GM12878 (cell line): ENCODE data around the gene FNDC3A. TPM values are rescaled to one million over a fixed set of nuclear protein-coding genes. Genes with fewer than 3 reads are reported as not detected.

Source experiments
- ATAC-seq: fragments of 200-7000 bp; cut with Tn5 transposase; 3 replicates; pipeline ENCODE4 v1.9.1; 2020; ENCODE audit warnings: mild to moderate bottlenecking, moderate library complexity
- BruUV-seq: library from RNA; stranded (reverse); fragments of 400-500 nt; replicated peaks from 2 replicates; lab custom pipeline; 2021; lab: Mats Ljungman, UMichigan
- CTCF ChIA-PET: fragments of 300-600 bp; sonication (Branson Sonifier 250); formaldehyde crosslinking; extraction: SDS; loops from one replicate; lab custom pipeline; 2021; ENCODE audit warnings: inconsistent platforms; lab: Yijun Ruan, JAX
- POLR2A ChIA-PET: fragments of 350-600 bp; formaldehyde crosslinking; extraction: SDS; loops from one replicate; lab custom pipeline; 2021; ENCODE audit warnings: inconsistent platforms; lab: Charles Lee
- RAD21 ChIA-PET: fragments of 300-600 bp; sonication (Branson Sonifier 250); formaldehyde crosslinking; loops from one replicate; lab custom pipeline; 2023; ENCODE audit warnings: antibody characterized with exemption; ENCODE audit not compliant: unreplicated experiment; lab: Charles Lee
- SMC1A ChIA-PET: fragments of 300-600 bp; sonication (Branson Sonifier 250); formaldehyde crosslinking; loops from one replicate; lab custom pipeline; 2023; ENCODE audit not compliant: unreplicated experiment, uncharacterized antibody; lab: Charles Lee
- DNase-seq: peaks from one replicate; pipeline ENCODE4 v3.0.0-alpha.2; 2011; ENCODE audit warnings: low read depth, low spot score
- FAIRE-seq: peaks from 3 replicates; lab custom pipeline; 2011; peaks lifted over from hg19 to GRCh38; lab: Jason Lieb, UNC
- H2AFZ ChIP-seq: 2 replicates; pipeline ENCODE4 v1.6.0; 2011; ENCODE audit warnings: low read depth, low read length, control low read depth; ENCODE audit not compliant: control insufficient read depth
- H3K27ac ChIP-seq: 2 replicates; pipeline ENCODE4 v1.5.1; 2011; ENCODE audit warnings: control low read depth; ENCODE audit not compliant: control insufficient read depth, insufficient read depth
- H3K27me3 ChIP-seq, 2 experiments: replicated peaks in 1 of 2; 2 replicates each; pipeline versions ENCODE4 v1.6.0 to v1.6.1; 2011; ENCODE audit warnings: low read length in 1 of 2; ENCODE audit not compliant: control insufficient read depth in 2 of 2, insufficient read depth in 2 of 2
- H3K36me3 ChIP-seq, 2 experiments: 2 replicates each; pipeline ENCODE4 v1.5.1; 2011; ENCODE audit warnings: low read length in 1 of 2; ENCODE audit not compliant: control insufficient read depth in 2 of 2, insufficient read depth in 2 of 2
- H3K4me1 ChIP-seq: 2 replicates; pipeline ENCODE4 v1.6.1; 2011; ENCODE audit warnings: mild to moderate bottlenecking, low read length, moderate library complexity, mixed read lengths; ENCODE audit not compliant: control insufficient read depth, insufficient read depth
- H3K4me2 ChIP-seq: 2 replicates; pipeline ENCODE4 v1.6.0; 2011; ENCODE audit warnings: control low read depth; ENCODE audit not compliant: control insufficient read depth, insufficient read depth
- H3K4me3 ChIP-seq: fragments of 200-600 bp; sonication (generic); 2 replicates; pipeline ENCODE4 v1.5.1; 2016
- H3K79me2 ChIP-seq: 2 replicates; pipeline ENCODE4 v1.6.0; 2011; ENCODE audit warnings: low read length; ENCODE audit not compliant: control insufficient read depth, insufficient read depth
- H3K9ac ChIP-seq: 2 replicates; pipeline ENCODE4 v1.8.0; 2011; ENCODE audit warnings: low read length, control low read depth, mixed read lengths; ENCODE audit not compliant: control insufficient read depth, insufficient read depth
- H3K9me3 ChIP-seq: replicated peaks from 3 replicates; pipeline ENCODE4 v1.5.1; 2011; ENCODE audit warnings: mild to moderate bottlenecking, low read length; ENCODE audit not compliant: control insufficient read depth, insufficient read depth
- H4K20me1 ChIP-seq: 2 replicates; pipeline ENCODE4 v1.6.0; 2011; ENCODE audit not compliant: control insufficient read depth, insufficient read depth
- ATF3 ChIP-seq: IDR thresholded peaks from 2 replicates; pipeline ENCODE4 v1.6.1; 2011; ENCODE audit warnings: low read depth, mild to moderate bottlenecking, low read length, moderate library complexity, borderline replicate concordance; ENCODE audit errors: extremely low read depth
- BCL11A ChIP-seq: IDR thresholded peaks from 2 replicates; pipeline ENCODE4 v1.6.1; 2011; ENCODE audit warnings: low read depth, low read length
- EED ChIP-seq: sonication (generic); IDR thresholded peaks from 2 replicates; pipeline ENCODE4 v1.6.1; 2016; ENCODE audit warnings: antibody characterized with exemption, low read depth
- IKZF1 ChIP-seq: fragments of 450-650 bp; conservative IDR thresholded peaks from 2 replicates; pipeline ENCODE4 v1.6.1; 2017; ENCODE audit warnings: antibody characterized with exemption, mild to moderate bottlenecking
- IKZF2 ChIP-seq, 2 experiments: fragments of 450-650 bp; IDR thresholded peaks; 2 replicates each; pipeline ENCODE4 v1.6.1; 2017; ENCODE audit warnings: mild to moderate bottlenecking in 2 of 2, moderate library complexity in 2 of 2
- IRF5 ChIP-seq: fragments of 450-650 bp; IDR thresholded peaks from 2 replicates; pipeline ENCODE4 v1.6.1; 2017; ENCODE audit warnings: borderline replicate concordance
- JUNB ChIP-seq: IDR thresholded peaks from 2 replicates; pipeline ENCODE4 v1.6.1; 2016; ENCODE audit warnings: antibody characterized with exemption, mild to moderate bottlenecking
- NFIC ChIP-seq: IDR thresholded peaks from 2 replicates; pipeline ENCODE4 v1.6.1; 2012; ENCODE audit warnings: low read depth, mild to moderate bottlenecking, inconsistent platforms, low read length, moderate library complexity
- NR2C1 ChIP-seq: fragments of 450-650 bp; IDR thresholded peaks from 2 replicates; pipeline ENCODE4 v1.6.1; 2017; ENCODE audit warnings: antibody characterized with exemption, mild to moderate bottlenecking, moderate library complexity
- RUNX3 ChIP-seq: IDR thresholded peaks from 2 replicates; pipeline ENCODE4 v1.6.1; 2012; ENCODE audit warnings: low read length, inconsistent platforms
- SIX5 ChIP-seq: IDR thresholded peaks from 2 replicates; pipeline ENCODE4 v1.6.1; 2011; ENCODE audit warnings: mild to moderate bottlenecking, low read depth, low read length, moderate library complexity; ENCODE audit not compliant: severe bottlenecking
- ZNF274 ChIP-seq: IDR thresholded peaks from one replicate; pipeline ENCODE4 v1.8.0; 2011; ENCODE audit not compliant: insufficient read length, insufficient read depth
- ZNF687 ChIP-seq: fragments of 450-650 bp; IDR thresholded peaks from 2 replicates; pipeline ENCODE4 v1.6.1; 2017; ENCODE audit warnings: mild to moderate bottlenecking, moderate library complexity
- WGBS: methylation state at CpG from one replicate; pipeline ENCODE4 v1.1.6; 2016; ENCODE audit warnings: low lambda C conversion rate; ENCODE audit not compliant: insufficient replicate concordance, insufficient coverage; ENCODE audit errors: missing lambda C conversion rate; 5-methylcytosine and 5-hydroxymethylcytosine counted together
- in situ Hi-C: fragments of 300-500 bp; cut with MboI; formaldehyde crosslinking; loops from 9 replicates; pipeline ENCODE4 v1.14.3; 2018; ENCODE audit warnings: mixed read lengths
- intact Hi-C: fragments of 100-400 bp; cut with micrococcal nuclease; formaldehyde crosslinking; loops from one replicate; pipeline ENCODE4 v1.14.2; 2022; ENCODE audit not compliant: unreplicated experiment
- polyA plus RNA-seq, 11 experiments: library from polyadenylated mRNA; depleted of rRNA in 4 of 11; unstranded in 6 of 11; stranded (reverse) in 5 of 11; fragments of >200 nt; fragmentation: Nextera tagmentation in 4 of 11; fragmentation: Illumina TruSeq in 1 of 11; extraction: Ambion mirVana in 4 of 11; extraction: Trizol in 1 of 11; gene quantifications; 1 replicate in 1 of 11; 2 replicates in 10 of 11; pipeline versions ENCODE4 v1.2.1 to v1.2.3, GENCODE V29; 2011 to 2016; ENCODE audit warnings: inconsistent platforms in 2 of 11, missing spikeins in 2 of 11, low read depth in 1 of 11
- total RNA-seq, 4 experiments: library from RNA; depleted of rRNA in 3 of 4; stranded (reverse); fragments of >200 nt in 3 of 4; fragmentation: Illumina TruSeq in 1 of 4; extraction: Trizol in 1 of 4; gene quantifications; 2 replicates each; pipeline versions ENCODE4 v1.2.1 to v1.2.3, GENCODE V29; 2013 to 2021
- TF ChIP-seq, protein P1 (sequence below): IDR thresholded peaks from 2 replicates; pipeline ENCODE4 v1.6.1; 2012; ENCODE audit warnings: low read depth, low read length, improper control_type of control experiment

The FNDC3A gene
- total and polyA plus RNA-seq, 10 of the 15 experiments (the other 5 are each of a cell fraction or from before 2014, with no cell fraction given), result 6.3 to 46.4 (median 22.8) TPM

- Histone ChIP-seq H3K4me2 (no peak overlapping the region), H3K79me2 (no peaks in the 10 kb centered on the region), H3K27ac (no peak overlapping the region), H2AFZ (no peak overlapping the region), H3K36me3 (peaks cover 0 to 17% of the 10 kb centered on the region in 2 experiments; a peak in 3 of 4 replicates), H4K20me1 (no peaks in the 10 kb centered on the region), H3K27me3 (no peaks in the 10 kb centered on the region), H3K9me3 (no peaks in the 10 kb centered on the region), H3K4me3 (no peak overlapping the region), H3K9ac (no peak overlapping the region), H3K4me1 (no peaks in the 10 kb centered on the region)
- DNase-seq (peak; percentile 12), FAIRE-seq (no peak), ATAC-seq (peak; percentile 34; the same call in 2 of the 3 replicates)
- ChIA-PET POLR2A (interaction anchor here (0.8 kb wide), 1 partner anchor 1167 kb away, joined by 3 read pairs; no protein-coding TSS in a partner anchor), CTCF (interaction anchor here (0.9 kb wide), 1 partner anchor 11 kb away, joined by 3 read pairs; no protein-coding TSS in a partner anchor), SMC1A (interaction anchor here (0.5 to 0.7 kb wide), 2 partner anchors 197 to 1758 kb away, joined by 3 read pairs; no protein-coding TSS in a partner anchor), RAD21 (no interaction called here)
- in situ Hi-C loops, result no loop called here
- no peak for TF ChIP-seq IRF5
- TF ChIP-seq, protein P1, sequence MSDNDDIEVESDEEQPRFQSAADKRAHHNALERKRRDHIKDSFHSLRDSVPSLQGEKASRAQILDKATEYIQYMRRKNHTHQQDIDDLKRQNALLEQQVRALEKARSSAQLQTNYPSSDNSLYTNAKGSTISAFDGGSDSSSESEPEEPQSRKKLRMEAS, result no peak
- no peak for TF ChIP-seq SIX5
- TF ChIP-seq JUNB, result 0 out of 2 replicates have a peak, but pooled peaks have one; percentile 27
- TF ChIP-seq NR2C1, result no peak
- TF ChIP-seq BCL11A, result 0 out of 2 replicates have a peak, but pooled peaks have one; percentile 19
- 0 out of 2 replicates have a peak, but pooled peaks have one; percentile 30 for TF ChIP-seq EED
- peak; percentile 28; the same call in 1 of the 2 replicates for TF ChIP-seq NFIC
- no peak for TF ChIP-seq ZNF687
- TF ChIP-seq ZNF274, result no peak
- peak; percentile 42; the same call in 1 of the 2 replicates for TF ChIP-seq RUNX3
- no peak for TF ChIP-seq ATF3
- 0 out of 2 replicates have a peak, but pooled peaks have one; percentile 11 for TF ChIP-seq IKZF1
- TF ChIP-seq IKZF2 (IDR thresholded peaks at IDR 0.05), result peak in 1 of 2 experiments; percentile 42; a peak in 1 of 4 replicates
- 0% methylated on average over 1 of the region's 1 CpG for WGBS
- intact Hi-C loops, result no loop called here
- BruUV-seq, result no TSS peak
Observed at GRCh38 chr13:49185264-49185663, 209.6 kb downstream of the FNDC3A start.
